Upper lobe of right lung (tissue), 1 donor: ENCODE results near the gene SRRM4. TPM values are rescaled to one million over a fixed set of nuclear protein-coding genes. Genes with fewer than 3 reads are reported as not detected.

Source experiments
- ATAC-seq: fragments of 200-7000 bp; cut with Tn5 transposase; one replicate; pipeline ENCODE4 v1.9.1; 2020; ENCODE audit warnings: mild to moderate bottlenecking, moderate library complexity
- DNase-seq: peaks from one replicate; pipeline ENCODE4 v3.0.0-alpha.2; 2020
- H3K27ac ChIP-seq: fragments of 200-600 bp; one replicate; pipeline ENCODE4 v1.8.0; 2022
- H3K27me3 ChIP-seq: fragments of 200-600 bp; one replicate; pipeline ENCODE4 v1.8.0; 2022; ENCODE audit warnings: mild to moderate bottlenecking
- H3K36me3 ChIP-seq: fragments of 200-600 bp; one replicate; pipeline ENCODE4 v1.8.0; 2022
- H3K4me1 ChIP-seq: fragments of 200-600 bp; one replicate; pipeline ENCODE4 v1.8.0; 2022
- H3K4me3 ChIP-seq: fragments of 200-600 bp; one replicate; pipeline ENCODE4 v1.8.0; 2022; ENCODE audit warnings: mild to moderate bottlenecking
- H3K9me3 ChIP-seq: fragments of 200-600 bp; one replicate; pipeline ENCODE4 v1.8.0; 2022
- intact Hi-C: fragments of 100-400 bp; cut with DNase I; formaldehyde crosslinking; loops from one replicate; pipeline ENCODE4 v1.11.0; 2022
- total RNA-seq: library from RNA; stranded (reverse); fragmentation: NEBNext Ultra II Directional; extraction: Animal tissue kit (Norgen Biotek cat#: 25700); gene quantifications from one replicate; pipeline ENCODE4 v1.2.1, GENCODE V29; 2021
- TF ChIP-seq, protein P1 (sequence below): fragments of 200-600 bp; IDR thresholded peaks from one replicate; pipeline ENCODE4 v1.8.0; 2022; ENCODE audit warnings: antibody characterized with exemption
- donor health status: DM: no; HTN: yes; CAD: no; lungs with severe emphysema.

Gene SRRM4
- total RNA-seq, 1 donor from 2014 or later, result 0.12 TPM

DNA sequence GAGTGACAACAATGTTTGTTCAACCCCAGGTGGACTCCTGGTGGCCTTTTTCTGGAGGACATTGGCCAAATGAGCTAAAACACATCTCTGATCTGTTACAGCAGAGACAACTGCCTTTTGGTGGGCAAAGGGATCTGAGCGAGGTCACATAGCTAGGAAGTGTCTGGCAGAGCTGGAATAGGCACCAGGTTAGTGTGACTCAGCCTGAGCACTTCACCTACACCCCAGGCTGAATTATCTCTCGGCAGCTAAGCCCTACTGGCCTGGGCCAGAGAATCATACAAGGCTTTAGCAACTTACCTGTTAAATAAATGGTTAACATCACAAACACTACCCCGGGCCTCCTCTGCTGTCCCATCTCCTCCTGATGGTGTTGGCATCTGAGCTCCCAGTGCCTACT lies 147.2 kb downstream of the SRRM4 start:
- Histone ChIP-seq H3K4me3 (no peak overlapping the region), H3K4me1 (no peaks in the 10 kb centered on the region)
- intact Hi-C loops, result no loop called here

DNA sequence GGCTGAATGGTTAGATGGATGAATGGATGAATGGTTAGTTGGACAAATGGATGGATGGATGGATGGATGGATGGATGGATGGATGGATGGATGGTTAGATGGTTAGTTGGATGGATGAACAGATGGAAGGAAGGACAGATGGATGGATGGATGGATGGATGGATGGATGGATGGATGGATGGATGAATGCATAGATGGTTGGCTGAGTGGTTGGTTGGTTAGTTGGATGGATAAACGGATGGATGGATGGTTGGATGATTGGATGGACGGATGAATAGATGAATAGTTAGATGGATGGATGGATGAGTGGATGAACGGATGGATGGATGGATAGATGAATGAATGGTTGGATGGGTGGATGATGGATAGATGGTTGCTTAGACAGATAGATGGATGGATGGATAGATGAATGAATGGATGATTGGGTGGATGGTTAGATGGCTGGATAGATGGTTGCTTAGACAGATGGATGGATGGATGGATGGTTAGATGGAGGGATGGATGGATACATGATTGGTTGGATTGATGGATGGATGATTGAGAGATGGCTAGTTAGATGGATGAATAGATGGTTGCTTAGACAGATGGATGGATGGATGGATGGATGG lies 148.6 kb downstream of the SRRM4 start:
- no peaks in the 10 kb centered on the region for H3K27me3 ChIP-seq
- H3K4me3 ChIP-seq, result no peak overlapping the region
- DNase-seq (no peak), ATAC-seq (no peak)
- no peaks in the 10 kb centered on the region for H3K4me1 ChIP-seq
- H3K27ac ChIP-seq, result no peak overlapping the region
- H3K9me3 ChIP-seq, result no peaks in the 10 kb centered on the region
- H3K36me3 ChIP-seq, result no peaks in the 10 kb centered on the region
- intact Hi-C loops, result no loop called here
- TF ChIP-seq, protein P1, sequence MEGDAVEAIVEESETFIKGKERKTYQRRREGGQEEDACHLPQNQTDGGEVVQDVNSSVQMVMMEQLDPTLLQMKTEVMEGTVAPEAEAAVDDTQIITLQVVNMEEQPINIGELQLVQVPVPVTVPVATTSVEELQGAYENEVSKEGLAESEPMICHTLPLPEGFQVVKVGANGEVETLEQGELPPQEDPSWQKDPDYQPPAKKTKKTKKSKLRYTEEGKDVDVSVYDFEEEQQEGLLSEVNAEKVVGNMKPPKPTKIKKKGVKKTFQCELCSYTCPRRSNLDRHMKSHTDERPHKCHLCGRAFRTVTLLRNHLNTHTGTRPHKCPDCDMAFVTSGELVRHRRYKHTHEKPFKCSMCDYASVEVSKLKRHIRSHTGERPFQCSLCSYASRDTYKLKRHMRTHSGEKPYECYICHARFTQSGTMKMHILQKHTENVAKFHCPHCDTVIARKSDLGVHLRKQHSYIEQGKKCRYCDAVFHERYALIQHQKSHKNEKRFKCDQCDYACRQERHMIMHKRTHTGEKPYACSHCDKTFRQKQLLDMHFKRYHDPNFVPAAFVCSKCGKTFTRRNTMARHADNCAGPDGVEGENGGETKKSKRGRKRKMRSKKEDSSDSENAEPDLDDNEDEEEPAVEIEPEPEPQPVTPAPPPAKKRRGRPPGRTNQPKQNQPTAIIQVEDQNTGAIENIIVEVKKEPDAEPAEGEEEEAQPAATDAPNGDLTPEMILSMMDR, result no peak

More for the DNA sequence above, 147.2 kb downstream of the SRRM4 start:
- Histone ChIP-seq H3K27me3 (no peaks in the 10 kb centered on the region), H3K36me3 (no peaks in the 10 kb centered on the region), H3K9me3 (no peaks in the 10 kb centered on the region), H3K27ac (no peak overlapping the region)
- TF ChIP-seq, protein P1, result no peak
- no peak for ATAC-seq
- DNase-seq, result no peak

DNA sequence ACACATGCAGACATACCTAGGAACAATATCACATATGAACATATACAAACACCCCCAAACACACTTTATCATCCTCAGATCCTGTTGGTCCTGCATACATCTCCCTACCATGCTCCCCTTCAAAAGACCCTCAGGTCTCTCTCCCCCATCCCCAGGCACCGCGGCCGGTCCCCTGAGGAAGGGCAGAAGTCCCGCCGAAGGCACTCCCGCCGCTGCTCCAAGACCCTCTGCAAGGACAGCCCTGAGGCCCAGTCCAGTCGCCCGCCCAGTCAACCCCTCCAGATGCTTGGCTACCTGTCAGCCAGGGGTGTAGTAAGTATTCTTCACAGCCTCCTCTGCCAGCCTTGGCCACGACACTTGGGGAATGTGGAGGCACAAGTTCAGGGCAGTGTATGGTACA lies 149.2 kb downstream of the SRRM4 start:
- intact Hi-C loops, result no loop called here
- Histone ChIP-seq H3K4me1 (no peaks in the 10 kb centered on the region), H3K36me3 (no peaks in the 10 kb centered on the region), H3K27me3 (no peaks in the 10 kb centered on the region), H3K9me3 (no peaks in the 10 kb centered on the region), H3K4me3 (no peak overlapping the region), H3K27ac (no peak overlapping the region)
- ATAC-seq (no peak), DNase-seq (no peak)
- TF ChIP-seq, protein P1, result no peak

DNA sequence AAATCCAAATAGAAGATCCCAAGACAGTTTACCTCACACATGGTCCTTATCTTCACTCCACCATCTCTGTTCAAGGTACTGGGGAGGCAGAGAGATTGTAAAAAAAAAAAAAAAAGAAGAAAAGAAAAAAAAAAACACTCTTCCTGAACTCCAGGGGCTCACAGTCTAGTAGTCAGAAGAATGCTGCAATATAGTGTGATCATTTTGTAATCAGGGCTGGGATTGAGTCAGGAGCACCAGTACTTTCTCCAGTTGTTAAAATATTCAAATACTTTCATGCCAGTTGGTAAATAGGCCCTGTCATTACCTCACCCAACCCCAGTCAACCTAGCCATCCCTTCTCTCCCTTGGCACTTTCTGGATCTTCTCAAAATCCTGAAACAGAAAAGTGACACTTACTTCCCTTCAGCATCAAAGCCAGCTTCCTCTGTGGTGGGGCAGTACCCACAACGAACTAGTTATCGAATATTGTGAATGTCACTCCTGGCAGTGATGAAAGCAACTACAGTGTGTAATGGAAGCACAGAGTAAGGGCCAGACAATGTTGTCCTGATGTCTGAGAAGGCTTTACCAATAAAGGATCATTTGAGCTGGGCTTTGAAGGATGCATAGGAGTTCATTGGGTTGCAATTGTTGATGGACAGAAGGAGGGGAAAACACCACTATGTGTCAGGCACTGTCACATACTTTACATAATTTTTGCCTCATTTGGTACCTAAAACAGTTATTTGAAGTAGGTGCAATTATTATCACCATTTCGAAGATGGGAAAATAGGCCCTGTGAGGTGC lies 153.1 kb downstream of the SRRM4 start:
- TF ChIP-seq, protein P1, result no peak
- no peak overlapping the region for H3K27ac ChIP-seq
- H3K36me3 ChIP-seq, result no peaks in the 10 kb centered on the region
- no peak overlapping the region for H3K4me3 ChIP-seq
- ATAC-seq (no peak), DNase-seq (no peak)
- H3K4me1 ChIP-seq, result no peaks in the 10 kb centered on the region
- H3K9me3 ChIP-seq, result no peaks in the 10 kb centered on the region
- no peaks in the 10 kb centered on the region for H3K27me3 ChIP-seq
- intact Hi-C loops, result no loop called here

DNA sequence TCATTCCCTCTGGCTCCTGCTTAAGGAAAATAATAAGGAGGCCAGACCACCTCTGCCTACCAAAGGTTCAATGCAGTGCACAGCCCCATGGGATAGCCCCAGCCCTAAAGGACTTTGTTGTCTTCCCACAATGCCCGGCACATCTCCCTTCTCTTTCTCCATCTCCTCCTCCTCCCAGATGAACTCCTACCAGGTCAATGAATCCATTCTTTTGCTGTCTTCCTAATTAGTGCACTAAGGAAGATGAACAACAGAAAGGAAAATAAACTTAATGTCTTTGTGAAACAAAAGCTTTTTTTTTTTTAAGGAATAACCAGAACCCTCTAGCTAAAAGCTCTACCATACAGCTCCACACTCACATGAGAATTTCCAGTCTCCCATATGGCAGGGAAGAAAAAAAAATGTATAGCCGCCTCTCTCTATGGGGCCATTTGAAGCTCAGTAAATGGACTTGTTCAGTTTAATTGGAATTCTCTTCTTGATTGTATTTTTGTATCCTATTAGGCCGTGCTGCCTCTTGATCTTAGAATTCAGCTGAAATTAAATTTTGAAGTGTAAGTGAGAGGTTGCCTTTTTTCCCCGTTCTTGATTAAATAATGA lies 155.6 kb downstream of the SRRM4 start:
- no peak for ATAC-seq
- Histone ChIP-seq H3K27ac (no peak overlapping the region), H3K9me3 (no peaks in the 10 kb centered on the region), H3K4me3 (no peak overlapping the region), H3K27me3 (no peaks in the 10 kb centered on the region), H3K36me3 (no peaks in the 10 kb centered on the region), H3K4me1 (no peaks in the 10 kb centered on the region)
- DNase-seq, result no peak
- TF ChIP-seq, protein P1, result no peak
- intact Hi-C loops, result no loop called here
